Measurements from ENCODE around the gene MYOF.
"Not testable (repeated sequence)": the region's sequence is repeated elsewhere in the genome, so short reads cannot be mapped to it uniquely, and the experiment has no call there.

Gene MYOF

GRCh38 chr10:93368210-93368609 lies 113.9 kb downstream of the MYOF start:
- Histone ChIP-seq H3K36me3 (replicated peaks) (peaks cover 87% of the 10 kb centered on the region), H3K27ac (no peak overlapping the region), H3K27me3 (replicated peaks) (no peaks in the 10 kb centered on the region), H3K4me3 (ENCODE audit: low read depth, low read length) (no peak overlapping the region)
- no peak for TF ChIP-seq CTCF (IDR thresholded peaks at IDR 0.05; ENCODE audit: low read depth, low read length, missing control alignments)
- DNase-seq = no peak
- in situ Hi-C loops (cut with HindIII; ENCODE audit: low pct_ligation_motif_present, low sequenced_read_pairs) = loop anchor here (25.0 kb wide), 1 partner anchor 119 kb away; the partner anchor contains the start of genes CEP55 and MYOF

- peaks cover 81% of the 10 kb centered on the region for H3K36me3 ChIP-seq (replicated peaks)
- no peak overlapping the region for H3K27ac ChIP-seq
- no peak for TF ChIP-seq CTCF (IDR thresholded peaks at IDR 0.05; ENCODE audit: low read depth, low read length, missing control alignments)
- in situ Hi-C loops (cut with HindIII; ENCODE audit: low pct_ligation_motif_present, low sequenced_read_pairs) = loop anchor here (25.0 kb wide), 1 partner anchor 120 kb away; the partner anchor contains the start of genes CEP55 and MYOF
- H3K27me3 ChIP-seq (replicated peaks) = no peaks in the 10 kb centered on the region
- no peak overlapping the region for H3K4me3 ChIP-seq (ENCODE audit: low read depth, low read length)
- DNase-seq = no peak
These were observed 114.5 kb downstream of the MYOF start for GRCh38 chr10:93367664-93368063.

- peaks cover 80% of the 10 kb centered on the region for H3K36me3 ChIP-seq (replicated peaks)
- no peak overlapping the region for H3K27ac ChIP-seq
- DNase-seq = no peak
- no peaks in the 10 kb centered on the region for H3K27me3 ChIP-seq (replicated peaks)
- in situ Hi-C loops (cut with HindIII; ENCODE audit: low pct_ligation_motif_present, low sequenced_read_pairs) = loop anchor here (25.0 kb wide), 1 partner anchor 122 kb away; the partner anchor contains the start of genes CEP55 and MYOF
- no peak for TF ChIP-seq CTCF (IDR thresholded peaks at IDR 0.05; ENCODE audit: low read depth, low read length, missing control alignments)
- H3K4me3 ChIP-seq (ENCODE audit: low read depth, low read length) = no peak overlapping the region
These were observed 117.2 kb downstream of the MYOF start for GRCh38 chr10:93364966-93365365.

- no peak for TF ChIP-seq CTCF (IDR thresholded peaks at IDR 0.05; ENCODE audit: low read depth, low read length, missing control alignments)
- Histone ChIP-seq H3K27ac (no peak overlapping the region), H3K27me3 (replicated peaks) (no peaks in the 10 kb centered on the region), H3K4me3 (ENCODE audit: low read depth, low read length) (no peak overlapping the region), H3K36me3 (replicated peaks) (peaks cover 81% of the 10 kb centered on the region)
- peak; percentile 20 for DNase-seq
- in situ Hi-C loops (cut with HindIII; ENCODE audit: low pct_ligation_motif_present, low sequenced_read_pairs) = loop anchor here (25.0 kb wide), 1 partner anchor 123 kb away; the partner anchor contains the start of genes CEP55 and MYOF
These were observed 118.1 kb downstream of the MYOF start for GRCh38 chr10:93363891-93364648.

GRCh38 chr10:93358398-93358797 lies 123.7 kb downstream of the MYOF start:
- not testable (repeated sequence) for H3K27ac ChIP-seq; H3K4me3 ChIP-seq (ENCODE audit: low read depth, low read length); DNase-seq; H3K27me3 ChIP-seq (replicated peaks)
- in situ Hi-C loops (cut with HindIII; ENCODE audit: low pct_ligation_motif_present, low sequenced_read_pairs) = loop anchor here (25.0 kb wide), 1 partner anchor 129 kb away; the partner anchor contains the start of genes CEP55 and MYOF
- H3K36me3 ChIP-seq (replicated peaks) = peaks cover 80% of the 10 kb centered on the region

- H3K4me3 ChIP-seq (ENCODE audit: low read depth, low read length) = no peak overlapping the region
- no peak overlapping the region for H3K27ac ChIP-seq
- peaks cover 85% of the 10 kb centered on the region for H3K36me3 ChIP-seq (replicated peaks)
- in situ Hi-C loops (cut with HindIII; ENCODE audit: low pct_ligation_motif_present, low sequenced_read_pairs) = loop anchor here (25.0 kb wide), 1 partner anchor 130 kb away; the partner anchor contains the start of genes CEP55 and MYOF
- DNase-seq = no peak
- TF ChIP-seq CTCF (IDR thresholded peaks at IDR 0.05; ENCODE audit: low read depth, low read length, missing control alignments) = peak; percentile 75
- no peaks in the 10 kb centered on the region for H3K27me3 ChIP-seq (replicated peaks)
These were observed 124.5 kb downstream of the MYOF start for GRCh38 chr10:93357680-93358079.

Data from brain microvascular endothelial cell (primary cell).